SU-DHL-6 (cell line): ENCODE measurements around the gene C1D.

Experiments
- H2AFZ ChIP-seq: fragments of 200-600 bp; sonication (generic); 2 replicates; pipeline ENCODE4 v1.6.1; 2014; ENCODE audit warnings: low read depth, mild to moderate bottlenecking, moderate library complexity, mixed read lengths, antibody characterized with exemption, low read length; ENCODE audit not compliant: severe bottlenecking
- H3F3A ChIP-seq: fragments of 200-600 bp; shearing (Covaris generic); 2 replicates; pipeline ENCODE4 v1.6.0; 2016; ENCODE audit warnings: antibody characterized with exemption, mild to moderate bottlenecking; ENCODE audit not compliant: insufficient read depth
- H3K27ac ChIP-seq: fragments of 200-600 bp; sonication (generic); 2 replicates; pipeline ENCODE4 v1.5.1; 2016; ENCODE audit warnings: low read depth, mild to moderate bottlenecking, low read length, moderate library complexity, mixed read lengths
- H3K27me3 ChIP-seq: fragments of 200-600 bp; sonication (generic), shearing (Covaris generic); 2 replicates; pipeline ENCODE4 v1.6.0; 2014; ENCODE audit warnings: mild to moderate bottlenecking, low read length
- H3K36me3 ChIP-seq: fragments of 200-600 bp; sonication (generic); 2 replicates; pipeline ENCODE4 v1.6.1; 2014; ENCODE audit warnings: mild to moderate bottlenecking, low read length, mixed read lengths
- H3K4me2 ChIP-seq: fragments of 300-600, 200-600 bp; shearing (Covaris generic), sonication (generic); 2 replicates; pipeline ENCODE4 v1.6.0; 2014; ENCODE audit warnings: low read length, low read depth, mild to moderate bottlenecking; ENCODE audit not compliant: poor library complexity, severe bottlenecking
- H3K4me3 ChIP-seq: fragments of 200-600 bp; sonication (generic); 2 replicates; pipeline ENCODE4 v1.5.1; 2014; ENCODE audit warnings: antibody characterized with exemption, low read length, mild to moderate bottlenecking, mixed read lengths; ENCODE audit not compliant: insufficient read depth, poor library complexity, severe bottlenecking
- H3K79me2 ChIP-seq: fragments of 200-600 bp; sonication (generic); 2 replicates; pipeline ENCODE4 v1.6.1; 2014; ENCODE audit warnings: mild to moderate bottlenecking, low read length, moderate library complexity; ENCODE audit not compliant: insufficient read depth
- H3K9ac ChIP-seq: fragments of 200-600 bp; sonication (generic); 2 replicates; pipeline ENCODE4 v1.7.0; 2014; ENCODE audit warnings: mild to moderate bottlenecking, low read length
- H3K9me2 ChIP-seq: fragments of 200-600 bp; sonication (generic); replicated peaks from 2 replicates; pipeline ENCODE4 v1.6.1; 2014; ENCODE audit warnings: low read length; ENCODE audit not compliant: insufficient read depth
- H3K9me3 ChIP-seq: fragments of 200-600 bp; sonication (generic); 2 replicates; pipeline ENCODE4 v1.6.1; 2014; ENCODE audit warnings: low read length, mixed read lengths; ENCODE audit not compliant: insufficient read depth
- H4K20me1 ChIP-seq: fragments of 200-600 bp; sonication (generic); 2 replicates; pipeline ENCODE4 v1.6.1; 2014; ENCODE audit warnings: low read depth, mild to moderate bottlenecking, antibody characterized with exemption, low read length, moderate library complexity, mixed read lengths
- CTCF ChIP-seq: fragments of 200-600 bp; sonication (generic); IDR thresholded peaks from one replicate; pipeline ENCODE4 v1.5.1; 2017; ENCODE audit warnings: antibody characterized with exemption, mild to moderate bottlenecking, low read length, moderate library complexity; ENCODE audit not compliant: insufficient read depth, poor library complexity, severe bottlenecking
- EZH2phosphoT487 ChIP-seq: fragments of 200-600 bp; sonication (generic), shearing (Covaris generic); conservative IDR thresholded peaks from 2 replicates; pipeline ENCODE4 v1.6.1; 2018; ENCODE audit warnings: mild to moderate bottlenecking, antibody characterized with exemption, low read length, moderate library complexity, mixed read lengths

The C1D gene

GRCh38 chr2:68000170-68000825, 62.5 kb downstream of the C1D start:
- H3K27me3 ChIP-seq = no peaks in the 10 kb centered on the region
- H3K27ac ChIP-seq = no peak overlapping the region
- H3F3A ChIP-seq = no peaks in the 10 kb centered on the region
- no peak overlapping the region for H2AFZ ChIP-seq
- no peak overlapping the region for H3K4me2 ChIP-seq
- no peaks in the 10 kb centered on the region for H3K9me2 ChIP-seq
- no peaks in the 10 kb centered on the region for H3K9me3 ChIP-seq
- H3K9ac ChIP-seq = no peak overlapping the region
- H3K4me3 ChIP-seq = no peak overlapping the region
- H3K36me3 ChIP-seq = no peaks in the 10 kb centered on the region
- H3K79me2 ChIP-seq = no peaks in the 10 kb centered on the region
- no peaks in the 10 kb centered on the region for H4K20me1 ChIP-seq
- no peak for TF ChIP-seq CTCF
- TF ChIP-seq EZH2phosphoT487 = no peak

- no peak overlapping the region for H2AFZ ChIP-seq
- H3K4me2 ChIP-seq = no peak overlapping the region
- no peaks in the 10 kb centered on the region for H4K20me1 ChIP-seq
- no peaks in the 10 kb centered on the region for H3K79me2 ChIP-seq
- H3K9me3 ChIP-seq = no peaks in the 10 kb centered on the region
- H3F3A ChIP-seq = no peaks in the 10 kb centered on the region
- no peaks in the 10 kb centered on the region for H3K36me3 ChIP-seq
- no peaks in the 10 kb centered on the region for H3K9me2 ChIP-seq
- no peak for TF ChIP-seq EZH2phosphoT487
- no peak overlapping the region for H3K4me3 ChIP-seq
- H3K27ac ChIP-seq = no peak overlapping the region
- no peaks in the 10 kb centered on the region for H3K27me3 ChIP-seq
- H3K9ac ChIP-seq = no peak overlapping the region
Measured at GRCh38 chr2:67999332-67999731, 63.5 kb downstream of the C1D start.

- no peak overlapping the region for H3K27ac ChIP-seq
- no peak overlapping the region for H3K4me2 ChIP-seq
- no peaks in the 10 kb centered on the region for H3K79me2 ChIP-seq
- TF ChIP-seq EZH2phosphoT487 = no peak
- TF ChIP-seq CTCF = no peak
- no peaks in the 10 kb centered on the region for H3K9me2 ChIP-seq
- no peak overlapping the region for H3K9ac ChIP-seq
- H4K20me1 ChIP-seq = no peaks in the 10 kb centered on the region
- no peak overlapping the region for H2AFZ ChIP-seq
- no peaks in the 10 kb centered on the region for H3K9me3 ChIP-seq
- H3F3A ChIP-seq = no peaks in the 10 kb centered on the region
- H3K27me3 ChIP-seq = no peaks in the 10 kb centered on the region
- no peaks in the 10 kb centered on the region for H3K36me3 ChIP-seq
- H3K4me3 ChIP-seq = no peak overlapping the region
Measured at GRCh38 chr2:67997903-67998302, 64.9 kb downstream of the C1D start.

GRCh38 chr2:67997528-67997900, 65.3 kb downstream of the C1D start:
- Histone ChIP-seq H3K9ac (no peak overlapping the region), H3K4me3 (no peak overlapping the region), H2AFZ (no peak overlapping the region), H3K9me3 (no peaks in the 10 kb centered on the region), H3K27ac (no peak overlapping the region), H3K9me2 (no peaks in the 10 kb centered on the region), H3K27me3 (no peaks in the 10 kb centered on the region), H3F3A (no peaks in the 10 kb centered on the region), H4K20me1 (no peaks in the 10 kb centered on the region), H3K79me2 (no peaks in the 10 kb centered on the region), H3K4me2 (no peak overlapping the region), H3K36me3 (no peaks in the 10 kb centered on the region)
- TF ChIP-seq CTCF (no peak), EZH2phosphoT487 (no peak)
